CD4-positive, alpha-beta T cell treated with Interleukin-6 for 4 hours (primary cell): ENCODE results near the gene LAMTOR4.
"Not testable (repeated sequence)": the region's sequence is repeated elsewhere in the genome, so short reads cannot be mapped to it uniquely, and the experiment has no call there.

ENCODE experiments used
- DNase-seq: peaks from one replicate; pipeline ENCODE4 v3.0.0-alpha.2; 2020; ENCODE audit warnings: mixed read lengths

The LAMTOR4 gene

GRCh38 chr7:100124301-100125230 lies 24.2 kb upstream of the LAMTOR4 start:
- DNase-seq = no peak

DNA sequence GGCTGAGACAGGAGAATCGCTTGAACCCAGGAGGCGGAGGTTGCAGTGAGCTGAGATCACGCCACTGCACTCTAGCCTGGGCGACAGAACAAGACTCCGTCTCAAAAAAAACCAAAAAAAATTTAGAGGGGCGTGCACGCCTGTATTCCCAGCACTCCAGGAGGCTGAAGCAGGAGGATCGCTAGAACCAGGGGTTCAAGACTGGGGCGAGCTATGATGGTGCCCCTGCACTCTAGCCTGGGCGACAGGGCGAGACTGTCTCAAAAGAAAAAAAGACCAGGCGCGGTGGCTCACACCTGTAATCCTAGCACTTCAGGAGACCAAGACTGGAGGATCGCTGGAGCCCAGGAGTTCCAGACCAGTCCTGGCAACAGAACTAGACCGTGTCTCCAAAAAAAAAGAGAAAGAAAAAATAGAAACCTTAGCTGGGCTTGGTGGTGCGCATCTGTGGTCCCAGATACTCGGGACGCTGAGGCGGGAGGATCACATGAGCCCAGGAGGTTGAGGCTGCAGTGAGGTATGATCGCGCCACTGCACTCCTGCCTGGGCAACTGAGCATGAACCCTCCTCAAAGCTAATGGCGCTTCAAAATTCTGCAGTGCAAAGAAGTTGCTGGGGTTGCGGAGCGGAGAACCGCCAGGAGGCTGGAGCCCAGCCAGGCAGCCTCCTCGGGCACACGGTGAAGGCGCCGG lies 22.3 kb upstream of the LAMTOR4 start:
- DNase-seq = no peak

GRCh38 chr7:100126931-100127865 lies 21.5 kb upstream of the LAMTOR4 start, which contains the start of gene MBLAC1:
TSS of gene MBLAC1 (plus strand) at chr7:100126967. CDS start at chr7:100127396, 429 bp downstream.
- DNase-seq = peak; percentile 92

- DNase-seq = peak; percentile 40
Observed at GRCh38 chr7:100127866-100128636, 20.7 kb upstream of the LAMTOR4 start.

DNA sequence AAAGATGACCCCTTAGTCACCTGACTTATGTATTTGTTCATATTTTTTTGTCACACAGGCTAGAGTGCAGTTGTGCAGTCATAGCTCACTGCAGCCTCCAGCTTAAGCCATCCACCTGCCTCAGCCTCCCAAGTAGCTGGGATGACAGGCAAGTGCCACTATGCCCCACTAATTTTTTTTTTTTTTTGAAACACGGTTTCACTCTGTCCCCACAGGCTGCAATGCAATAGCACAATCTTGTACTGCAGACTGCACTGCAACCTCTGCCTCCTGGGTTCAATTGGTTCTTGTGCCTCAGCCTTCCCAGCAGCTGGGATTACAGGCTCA lies 20.1 kb upstream of the LAMTOR4 start:
- no peak for DNase-seq

- DNase-seq = not testable (repeated sequence)
Observed at GRCh38 chr7:100130220-100130607, 18.5 kb upstream of the LAMTOR4 start.

GRCh38 chr7:100130608-100131453 lies 17.9 kb upstream of the LAMTOR4 start:
- peak; percentile 90 for DNase-seq

- no peak for DNase-seq
Observed at GRCh38 chr7:100132126-100132525, 16.6 kb upstream of the LAMTOR4 start.

DNA sequence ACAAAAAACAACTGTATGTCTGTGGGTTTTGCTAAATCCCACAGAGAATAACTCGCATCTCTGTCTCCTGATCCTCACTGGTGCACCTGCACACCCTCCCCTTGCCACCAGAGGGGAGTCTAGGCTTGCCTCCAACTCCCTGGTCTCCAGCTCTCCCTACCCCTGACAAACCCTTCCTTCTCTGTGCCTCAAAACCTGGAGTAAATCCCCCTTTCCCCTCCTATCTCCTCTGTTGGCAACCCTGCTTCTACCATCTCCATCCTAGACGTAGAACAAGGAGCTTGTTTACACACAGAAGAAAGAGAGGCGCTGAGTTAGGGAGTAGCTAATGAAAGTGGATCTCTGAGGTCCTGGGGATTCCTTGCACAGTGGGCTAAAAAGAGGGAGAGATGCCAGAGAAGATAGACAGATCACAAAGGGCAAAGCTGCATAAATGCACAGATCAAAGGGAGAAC lies 16.0 kb upstream of the LAMTOR4 start:
- peak; percentile 78 for DNase-seq

DNA sequence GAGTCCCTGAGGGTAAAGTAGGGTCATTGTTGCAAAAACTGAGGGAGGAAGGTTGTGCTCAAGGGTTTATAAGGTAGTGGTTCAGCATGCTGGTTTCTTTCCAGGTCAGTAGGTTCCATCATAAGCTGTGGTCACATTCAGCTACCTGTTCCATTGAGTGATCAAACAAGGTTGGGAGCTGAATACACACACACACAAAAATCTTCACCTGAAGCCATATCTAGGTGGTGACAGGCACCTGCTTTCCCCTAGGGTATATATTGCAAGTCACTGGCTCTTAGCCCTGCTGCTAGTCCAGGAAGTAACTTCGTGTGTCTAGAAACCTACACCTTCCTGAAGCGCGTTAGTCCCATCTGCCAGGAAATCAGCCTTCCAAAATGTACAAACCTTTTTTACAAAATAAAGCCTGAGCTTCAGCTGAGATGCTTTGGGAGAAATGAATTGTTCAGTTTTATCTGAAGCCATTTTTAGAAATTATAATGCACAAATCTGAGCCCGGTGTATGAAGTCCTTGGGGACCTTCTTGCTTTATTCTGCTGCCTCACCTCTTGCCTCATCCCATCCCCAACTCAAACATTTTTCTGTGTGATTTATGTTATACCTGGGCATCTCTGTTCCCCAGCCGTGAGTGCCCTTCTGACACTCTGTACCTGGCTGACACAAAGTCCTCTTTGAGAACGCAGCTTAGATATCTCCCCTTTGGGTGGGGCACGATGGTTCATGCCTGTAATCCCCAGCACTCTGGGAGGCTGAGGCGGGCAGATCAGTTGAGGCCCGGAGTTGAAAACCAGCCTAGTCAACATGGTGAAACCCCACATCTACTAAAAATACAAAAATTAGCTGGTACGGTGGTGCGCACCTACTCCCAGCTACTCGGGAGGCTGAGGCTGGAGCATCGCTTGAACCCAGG lies 10.6 kb upstream of the LAMTOR4 start:
- peak; percentile 32 for DNase-seq

- no peak for DNase-seq
Observed at GRCh38 chr7:100141555-100141949, 7.2 kb upstream of the LAMTOR4 start.

DNA sequence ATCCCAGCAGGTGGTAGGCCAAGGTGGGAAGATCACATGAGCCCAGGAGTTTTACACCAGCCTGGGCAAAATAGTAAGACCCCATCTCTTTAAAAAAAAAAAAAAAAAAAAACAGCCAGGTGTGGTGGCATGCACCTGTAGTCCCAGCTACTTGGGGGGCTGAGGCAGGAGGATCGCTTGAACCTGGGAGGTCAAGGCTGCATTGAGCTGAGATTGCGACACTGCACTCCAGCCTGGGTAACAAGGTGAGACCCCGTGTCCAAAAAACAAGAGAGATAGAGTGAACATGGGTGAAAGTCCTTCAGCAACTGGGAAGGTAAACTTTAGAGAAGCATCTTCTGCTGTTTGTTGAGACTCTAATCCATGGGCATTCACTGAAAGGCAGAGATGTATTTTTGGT lies 6.3 kb upstream of the LAMTOR4 start:
- no peak for DNase-seq

GRCh38 chr7:100146350-100146749 lies 2.4 kb upstream of the LAMTOR4 start:
- not testable (repeated sequence) for DNase-seq

GRCh38 chr7:100147278-100147677 lies 1.4 kb upstream of the LAMTOR4 start:
- DNase-seq = no peak

DNA sequence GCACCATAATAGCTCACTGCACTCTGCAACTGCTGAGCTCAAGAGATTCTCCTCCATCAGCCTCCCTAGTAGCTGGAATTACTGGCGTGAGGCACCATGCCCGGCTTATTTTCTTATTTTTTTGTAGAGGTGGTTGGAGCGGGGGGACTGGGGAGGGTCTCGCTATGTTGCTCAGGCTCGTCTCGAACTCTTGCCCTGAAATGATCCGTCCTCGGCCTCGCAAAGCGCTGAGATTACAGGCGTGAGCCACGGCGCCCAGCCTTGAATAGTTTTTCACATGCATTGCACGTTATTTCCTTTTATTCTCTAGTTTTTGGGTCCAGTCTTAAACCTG lies 526 bp upstream of the LAMTOR4 start:
- DNase-seq = no peak

DNA sequence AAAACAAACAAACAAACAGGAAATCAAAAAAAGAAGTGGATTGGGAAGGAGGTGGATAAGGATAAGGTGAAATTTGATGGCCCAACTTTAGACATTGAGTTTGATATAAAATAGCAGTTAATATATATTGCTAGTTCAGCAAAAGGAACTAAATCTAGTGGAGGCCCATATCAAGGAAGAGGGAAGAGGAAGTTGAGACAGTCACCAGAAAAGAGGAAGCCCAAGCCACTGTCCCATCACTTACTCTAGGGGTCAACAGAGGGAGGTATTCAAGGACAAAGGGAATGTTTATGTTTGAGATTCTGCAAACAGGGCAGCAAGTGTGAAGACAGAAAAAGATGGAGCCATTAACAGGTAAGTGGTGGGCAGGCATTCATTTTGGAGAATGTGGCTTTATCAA lies 3.7 kb downstream of the LAMTOR4 start:
- no peak for DNase-seq

GRCh38 chr7:100152937-100153666 lies 4.4 kb downstream of the LAMTOR4 start:
- DNase-seq = no peak

DNA sequence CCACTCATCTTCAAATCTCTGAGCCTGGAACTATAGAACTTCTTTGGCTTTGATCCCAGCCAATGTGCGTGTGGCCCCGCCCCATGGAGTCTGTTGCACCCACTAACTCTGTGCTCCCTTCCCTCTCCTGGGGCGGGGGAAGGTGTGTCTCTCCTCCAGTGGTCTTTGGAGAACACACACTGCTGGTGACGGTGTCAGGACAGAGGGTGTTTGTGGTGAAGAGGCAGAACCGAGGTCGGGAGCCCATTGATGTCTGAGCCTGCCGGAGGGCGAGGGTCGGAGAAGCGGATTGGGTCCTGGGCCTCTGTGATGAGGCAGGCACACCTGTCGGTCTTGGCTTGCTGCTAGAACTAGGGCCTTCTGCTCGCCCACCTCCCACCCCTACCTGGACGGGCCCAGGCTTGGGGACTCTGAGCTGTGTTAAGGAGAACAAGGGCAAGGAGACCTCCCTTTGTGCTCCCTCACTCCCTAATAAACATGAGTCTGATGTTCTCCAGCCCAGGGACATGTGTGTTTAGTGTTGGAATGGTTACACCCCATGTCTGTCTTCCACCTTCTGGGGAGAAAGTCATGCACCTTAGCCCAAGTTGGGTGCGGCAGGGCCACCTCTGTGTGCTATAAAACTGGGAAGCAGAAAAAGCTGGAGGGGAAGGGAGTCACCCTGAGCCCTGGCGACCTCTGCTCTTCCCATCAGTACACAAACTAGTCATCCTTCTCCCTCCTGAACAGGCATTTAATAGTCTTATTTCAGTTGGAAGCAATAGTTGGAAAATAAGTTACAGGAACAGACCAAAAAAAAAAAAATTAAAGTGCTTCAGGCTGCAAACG lies 5.2 kb downstream of the LAMTOR4 start:
- no peak for DNase-seq
